ENCODE results near the gene STYXL2. TPM values are rescaled to one million over a fixed set of nuclear protein-coding genes. Genes with fewer than 3 reads are reported as not detected.

STYXL2 gene
- total RNA-seq, 1 donor from 2014 or later: 0.09 TPM

- peaks cover 12% of the 10 kb centered on the region for H3K4me1 ChIP-seq
- no peaks in the 10 kb centered on the region for H3K9me3 ChIP-seq
- H3K36me3 ChIP-seq: no peaks in the 10 kb centered on the region
- no peaks in the 10 kb centered on the region for H3K27me3 ChIP-seq (ENCODE audit: low read depth)
- intact Hi-C loops (cut with DNase I): no loop called here
- no peak for TF ChIP-seq CTCF (IDR thresholded peaks at IDR 0.05)
- H3K4me3 ChIP-seq: peak overlapping the region; percentile 51
- DNase-seq (no peak), ATAC-seq (no peak)
- no peak overlapping the region for H3K27ac ChIP-seq
Measured at GRCh38 chr1:167120899-167121298, 27.0 kb downstream of the STYXL2 start.

- TF ChIP-seq CTCF (IDR thresholded peaks at IDR 0.05): no peak
- no peak overlapping the region for H3K27ac ChIP-seq
Measured at GRCh38 chr1:167121375-167122120, 27.7 kb downstream of the STYXL2 start.

DNA sequence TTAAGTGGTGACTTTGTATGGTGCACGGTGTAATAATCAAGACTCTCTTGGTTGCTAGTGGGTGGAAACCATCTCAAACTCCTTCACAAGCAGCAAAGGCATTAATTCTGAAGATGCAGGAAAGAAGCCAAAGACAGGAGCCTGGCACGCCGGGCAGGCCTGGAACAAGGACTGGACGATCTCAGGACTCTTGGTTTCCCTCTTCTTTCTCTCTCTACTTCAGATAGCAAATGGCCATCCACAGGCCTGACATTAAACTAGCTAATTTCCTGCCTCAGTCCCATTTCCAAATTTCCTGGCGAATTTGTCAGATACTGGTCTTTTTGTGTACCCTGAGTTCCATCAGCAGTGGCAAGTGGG lies 28.2 kb downstream of the STYXL2 start:
- Histone ChIP-seq H3K27ac (no peak overlapping the region), H3K4me1 (peaks cover 12% of the 10 kb centered on the region), H3K36me3 (no peaks in the 10 kb centered on the region), H3K27me3 (ENCODE audit: low read depth) (peaks cover 7% of the 10 kb centered on the region), H3K4me3 (no peak overlapping the region), H3K9me3 (no peaks in the 10 kb centered on the region)
- no peak for TF ChIP-seq CTCF (IDR thresholded peaks at IDR 0.05)
- DNase-seq: no peak
- intact Hi-C loops (cut with DNase I): no loop called here
- ATAC-seq: no peak

More at GRCh38 chr1:167121375-167122120, 27.7 kb downstream of the STYXL2 start:
- Histone ChIP-seq H3K9me3 (no peaks in the 10 kb centered on the region), H3K4me1 (peaks cover 12% of the 10 kb centered on the region), H3K36me3 (no peaks in the 10 kb centered on the region), H3K4me3 (peak overlapping the region; percentile 51), H3K27me3 (ENCODE audit: low read depth) (peaks cover 4% of the 10 kb centered on the region)
- ATAC-seq (peak; percentile 79 to 83), DNase-seq (peak; percentile 75)
- intact Hi-C loops (cut with DNase I): no loop called here

DNA sequence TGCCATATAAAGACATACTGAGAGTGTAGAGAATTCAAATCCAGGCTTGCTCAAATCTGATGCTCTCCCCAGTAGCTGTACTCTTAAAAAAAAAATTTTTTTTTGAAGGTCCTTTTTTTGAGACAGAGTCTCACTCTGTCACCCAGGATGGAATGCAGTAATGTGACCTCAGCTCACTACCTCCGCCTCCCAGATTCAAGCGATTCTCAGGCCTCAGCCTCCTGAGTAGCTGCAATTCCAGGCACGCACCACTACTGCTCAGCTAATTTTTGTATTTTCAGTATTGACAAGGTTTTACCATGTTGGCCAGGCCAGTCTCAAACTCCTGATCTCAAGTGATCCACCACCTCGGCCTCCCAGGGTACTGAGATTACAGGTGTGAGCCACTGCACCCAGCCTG lies 28.7 kb downstream of the STYXL2 start:
- intact Hi-C loops (cut with DNase I): no loop called here
- DNase-seq: no peak
- Histone ChIP-seq H3K9me3 (no peaks in the 10 kb centered on the region), H3K27ac (no peak overlapping the region), H3K4me1 (peaks cover 12% of the 10 kb centered on the region), H3K36me3 (no peaks in the 10 kb centered on the region), H3K27me3 (ENCODE audit: low read depth) (peaks cover 7% of the 10 kb centered on the region), H3K4me3 (no peak overlapping the region)
- TF ChIP-seq CTCF (IDR thresholded peaks at IDR 0.05): no peak
- no peak for ATAC-seq

DNA sequence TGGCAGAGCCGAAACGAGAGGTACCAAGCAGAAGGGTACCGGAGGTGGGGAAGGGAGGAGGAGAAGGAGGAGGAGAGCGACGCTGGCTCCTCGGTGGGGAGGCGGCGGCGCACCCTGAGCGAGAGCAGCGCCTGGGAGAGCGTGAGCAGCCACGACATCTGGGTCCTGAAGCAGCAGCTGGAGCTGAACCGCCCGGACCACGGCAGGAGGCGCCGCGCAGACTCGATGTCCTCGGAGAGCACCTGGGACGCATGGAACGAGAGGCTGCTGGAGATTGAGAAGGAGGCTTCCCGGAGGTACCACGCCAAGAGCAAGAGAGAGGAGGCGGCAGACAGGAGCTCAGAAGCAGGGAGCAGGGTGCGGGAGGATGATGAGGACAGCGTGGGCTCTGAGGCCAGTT lies 32.4 kb downstream of the STYXL2 start:
- Histone ChIP-seq H3K4me1 (peaks cover 7% of the 10 kb centered on the region), H3K27ac (no peak overlapping the region), H3K27me3 (ENCODE audit: low read depth) (peaks cover 7% of the 10 kb centered on the region), H3K4me3 (no peak overlapping the region), H3K9me3 (no peaks in the 10 kb centered on the region), H3K36me3 (no peaks in the 10 kb centered on the region)
- DNase-seq: no peak
- ATAC-seq: no peak
- no peak for TF ChIP-seq CTCF (IDR thresholded peaks at IDR 0.05)
- intact Hi-C loops (cut with DNase I): no loop called here

Measured in lower lobe of right lung (tissue), 2 donors.